NCI-H510A (cell line): ENCODE measurements around the gene C11orf24.
"Not testable (repeated sequence)": the region's sequence is repeated elsewhere in the genome, so short reads cannot be mapped to it uniquely, and the experiment has no call there.

Experiments used
- DNase-seq: peaks from one replicate; lab custom pipeline; 2025; lab: John Stamatoyannopoulos, UW

C11orf24 gene

DNA sequence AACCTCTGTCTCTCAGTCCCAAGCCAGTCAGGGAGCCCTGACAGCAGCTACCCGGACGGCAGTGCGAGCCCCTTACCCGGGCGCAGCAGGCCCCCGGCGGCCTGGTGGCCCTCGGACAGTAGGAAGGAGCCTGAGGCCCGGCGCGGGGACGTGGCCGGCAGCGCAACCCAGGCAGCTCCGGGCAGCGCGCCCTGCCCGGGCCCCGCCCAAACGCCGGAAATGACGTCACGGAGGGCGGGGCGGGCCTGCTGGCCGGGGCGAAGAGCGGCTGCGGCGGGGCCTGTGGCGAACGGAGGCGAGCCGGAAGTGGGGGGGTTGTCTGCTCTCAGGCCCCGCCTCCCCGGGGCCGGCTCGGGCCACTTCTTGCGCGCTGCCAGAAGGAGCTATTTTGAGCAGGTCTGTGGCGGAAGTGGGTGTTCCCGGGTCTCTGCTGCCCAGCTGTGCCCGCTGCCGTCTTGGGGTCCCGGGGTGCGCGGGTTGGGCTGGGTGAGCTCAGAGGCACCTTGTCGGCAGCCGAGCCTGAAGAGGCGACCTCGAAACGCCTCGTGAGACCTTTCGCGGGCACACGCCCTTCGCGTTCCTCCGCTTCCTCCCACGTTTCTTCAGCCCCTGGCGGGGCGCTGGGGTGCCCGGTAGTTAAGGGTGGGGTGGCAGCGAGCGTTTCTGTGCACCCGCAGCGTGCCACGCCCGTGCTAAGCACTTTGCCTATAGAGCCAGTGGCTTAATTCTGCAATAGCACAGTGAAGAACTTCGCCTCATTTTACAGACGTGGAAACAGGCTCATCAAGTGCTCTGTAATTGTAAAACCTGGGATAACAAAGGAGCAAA lies at the start of gene C11orf24:
C11orf24 (minus strand) TSS at position 193 of the 828 bp plus-strand sequence. CDS start 8,206 bp downstream, outside the sequence.
- peak; percentile 95 for DNase-seq

DNA sequence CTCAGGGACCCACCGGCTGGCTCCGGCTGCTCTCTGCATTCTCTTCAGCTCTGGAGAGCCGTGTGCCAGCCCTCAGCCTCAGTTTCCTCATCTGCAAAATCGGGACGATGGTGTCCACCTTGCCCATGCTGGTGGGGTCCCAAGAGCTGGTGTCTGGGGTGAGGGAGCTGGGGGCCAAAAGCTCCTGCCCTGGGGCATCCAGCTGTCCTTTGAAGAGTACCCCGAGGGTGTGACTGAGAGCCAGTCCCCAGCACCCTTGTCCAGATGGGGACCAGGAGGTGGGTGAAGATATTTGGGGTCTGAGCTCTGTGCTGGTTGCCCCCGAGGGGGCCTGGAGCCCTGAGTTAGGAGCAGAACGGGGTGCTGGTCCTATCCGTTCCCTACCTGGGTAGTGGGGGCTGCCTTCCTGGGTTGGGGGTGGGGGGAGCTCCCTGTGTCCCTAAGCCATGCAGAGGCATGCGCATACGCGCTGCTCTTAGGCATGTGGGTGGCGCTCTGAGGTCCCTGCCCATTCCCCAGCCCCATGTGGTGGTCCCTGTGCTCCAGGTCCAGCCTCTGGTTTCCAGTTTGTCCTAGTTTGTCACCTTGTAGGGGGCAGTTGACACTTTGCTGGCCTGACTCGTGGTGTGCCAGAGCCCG lies 45.5 kb upstream of the C11orf24 start:
- DNase-seq: no peak

DNA sequence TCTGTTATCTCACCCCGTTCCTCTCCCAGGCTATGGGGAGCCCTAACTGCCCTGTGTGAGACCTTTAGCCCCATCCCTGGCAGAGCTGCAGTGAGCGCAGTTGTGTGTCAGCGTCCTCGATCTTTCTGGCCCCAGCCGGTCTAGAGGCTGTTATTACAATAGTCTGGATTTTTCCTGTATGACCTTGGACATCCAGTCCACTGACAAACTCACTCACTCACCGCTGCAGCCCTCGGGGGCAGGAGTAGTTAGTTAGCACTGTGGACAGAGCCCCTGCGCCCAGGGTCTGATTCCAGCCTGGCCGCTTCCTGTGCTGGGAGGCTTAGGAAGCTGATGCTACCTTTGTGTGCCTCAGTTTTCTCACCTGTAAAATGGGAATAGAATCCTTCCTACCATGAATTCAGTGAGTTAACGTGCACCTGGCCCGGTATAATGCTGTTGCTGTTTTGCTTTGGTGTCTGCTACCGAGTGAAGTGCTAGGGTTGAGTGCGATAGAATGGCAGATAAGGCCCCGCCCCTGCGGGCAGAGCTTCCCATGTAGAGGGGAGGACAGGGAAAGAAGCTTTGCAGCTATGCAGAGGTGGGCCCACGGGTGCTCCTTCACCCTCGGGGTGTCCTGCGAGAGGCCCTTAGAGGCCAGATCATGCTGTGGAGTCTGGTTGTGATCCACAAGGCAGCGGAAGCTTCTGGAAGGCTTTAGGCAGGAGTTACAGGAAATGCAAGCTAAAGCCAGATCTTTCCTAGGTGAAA lies 43.6 kb upstream of the C11orf24 start:
- peak; percentile 47 for DNase-seq

DNA sequence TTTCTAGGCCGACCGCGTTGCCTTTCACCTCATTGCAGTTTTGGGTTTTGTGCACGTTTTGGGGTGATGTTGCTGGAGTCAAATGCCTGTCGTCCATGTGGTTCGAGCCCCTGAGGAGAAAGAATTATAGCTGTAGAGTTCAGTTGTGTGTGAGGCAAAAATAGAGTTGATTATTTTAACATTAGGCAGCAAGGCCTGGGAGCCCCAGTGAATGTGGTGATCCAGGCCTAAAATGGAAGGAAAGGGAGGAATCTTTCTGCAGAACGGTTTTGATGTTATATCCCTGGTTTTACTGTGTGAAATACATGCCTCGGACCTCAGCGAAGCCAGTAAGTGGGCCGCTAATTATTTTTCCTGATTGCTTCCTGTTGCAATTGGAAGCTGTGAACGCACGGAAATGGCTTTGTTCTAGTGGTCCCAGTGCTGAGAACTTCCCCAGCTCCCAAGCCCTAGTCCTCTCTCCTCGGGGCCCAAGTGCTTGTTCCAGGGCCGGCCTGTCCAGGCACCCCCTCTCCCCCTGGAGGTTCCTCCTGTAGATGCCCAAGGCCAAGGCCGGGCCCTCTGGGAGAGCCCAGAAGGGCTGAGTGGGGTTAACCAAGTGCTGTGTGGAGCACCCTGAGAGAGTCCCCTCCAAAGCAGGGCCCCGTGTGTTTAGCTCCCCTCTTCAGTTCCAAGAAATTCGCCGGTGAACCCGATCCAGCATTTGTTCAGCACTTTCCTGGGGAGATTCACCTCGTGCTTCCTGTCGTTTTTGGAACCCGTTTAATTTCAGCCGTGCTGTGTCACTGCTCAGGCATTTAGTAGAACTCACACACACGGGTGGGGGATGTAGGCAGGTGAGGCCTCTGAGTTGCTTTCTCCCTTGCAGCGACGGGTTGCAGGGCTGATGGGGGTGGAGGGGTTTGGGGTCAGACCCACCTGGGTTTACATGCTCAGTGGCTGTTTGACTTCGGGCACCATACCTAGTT lies 42.7 kb upstream of the C11orf24 start:
- peak; percentile 20 for DNase-seq

DNA sequence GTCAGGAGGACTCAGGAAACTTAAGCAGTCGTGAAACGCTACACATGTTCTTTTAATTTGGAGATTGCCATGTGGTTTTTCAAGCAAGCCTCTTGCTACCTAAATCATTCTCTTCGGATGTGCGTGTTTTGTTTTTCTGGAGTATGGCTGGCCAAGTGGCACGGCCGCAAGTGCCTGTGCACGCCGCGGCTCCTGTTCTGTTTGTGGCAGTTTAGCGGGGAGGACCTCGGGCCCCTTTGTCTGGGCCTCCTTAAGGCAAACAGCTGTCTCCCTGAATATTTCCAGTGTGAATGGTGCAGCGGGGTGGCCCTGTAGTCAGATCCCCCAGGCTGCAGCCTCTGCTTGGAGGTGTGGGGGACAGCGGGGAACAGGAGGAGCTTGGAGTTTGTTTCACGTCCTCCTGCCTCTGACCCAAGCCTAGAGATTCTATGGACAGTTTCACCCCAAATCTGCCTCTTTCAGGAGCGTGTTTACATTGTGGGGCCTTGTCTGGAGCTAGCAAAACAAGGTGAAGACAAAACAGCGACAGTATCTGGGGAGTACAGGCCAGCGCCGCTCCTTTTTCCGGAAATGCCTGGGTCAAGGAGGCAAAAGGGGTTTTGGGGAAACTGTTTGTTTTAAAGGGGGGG lies 41.9 kb upstream of the C11orf24 start:
- DNase-seq: peak; percentile 24

DNA sequence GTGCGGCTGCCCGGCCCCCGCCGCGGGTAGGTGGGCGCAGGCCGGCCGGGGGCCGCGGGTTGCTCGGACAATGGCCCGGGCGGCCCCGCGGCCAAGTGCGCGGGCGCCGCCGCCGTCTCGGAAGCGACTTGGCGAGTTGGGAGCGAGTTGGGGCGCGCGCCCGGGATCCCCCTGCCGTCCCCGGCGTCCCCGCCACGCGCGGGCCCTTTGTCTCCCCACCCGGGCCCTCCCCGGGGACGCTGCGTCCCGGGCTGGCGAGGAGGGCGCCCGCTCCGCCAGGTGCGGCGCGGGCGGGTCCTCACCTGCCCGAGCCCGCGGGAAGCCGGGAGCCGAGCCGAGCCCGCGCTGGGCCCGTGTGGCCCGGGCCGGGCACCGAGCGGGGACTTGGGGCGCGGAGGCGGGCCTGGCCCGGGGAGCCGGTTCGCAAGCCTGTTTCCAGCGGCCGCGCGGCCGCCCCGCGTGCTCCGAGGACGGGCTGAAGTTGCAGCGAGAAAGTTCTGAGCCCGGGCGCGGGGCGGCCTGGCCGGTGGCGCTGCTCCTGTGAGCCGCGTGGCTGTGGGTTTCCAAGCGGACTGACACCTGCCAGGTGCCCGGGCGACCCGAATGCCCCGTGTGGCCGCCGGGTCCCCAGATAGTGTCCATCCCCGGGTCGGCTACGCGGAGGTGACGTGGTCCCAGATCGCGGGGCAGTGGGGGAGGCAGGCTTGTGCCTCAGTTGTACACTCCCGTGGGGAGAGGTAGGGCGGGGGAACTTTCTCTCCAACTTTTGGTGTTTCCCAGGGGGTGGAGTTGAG lies 41.2 kb upstream of the C11orf24 start:
- DNase-seq: no peak

DNA sequence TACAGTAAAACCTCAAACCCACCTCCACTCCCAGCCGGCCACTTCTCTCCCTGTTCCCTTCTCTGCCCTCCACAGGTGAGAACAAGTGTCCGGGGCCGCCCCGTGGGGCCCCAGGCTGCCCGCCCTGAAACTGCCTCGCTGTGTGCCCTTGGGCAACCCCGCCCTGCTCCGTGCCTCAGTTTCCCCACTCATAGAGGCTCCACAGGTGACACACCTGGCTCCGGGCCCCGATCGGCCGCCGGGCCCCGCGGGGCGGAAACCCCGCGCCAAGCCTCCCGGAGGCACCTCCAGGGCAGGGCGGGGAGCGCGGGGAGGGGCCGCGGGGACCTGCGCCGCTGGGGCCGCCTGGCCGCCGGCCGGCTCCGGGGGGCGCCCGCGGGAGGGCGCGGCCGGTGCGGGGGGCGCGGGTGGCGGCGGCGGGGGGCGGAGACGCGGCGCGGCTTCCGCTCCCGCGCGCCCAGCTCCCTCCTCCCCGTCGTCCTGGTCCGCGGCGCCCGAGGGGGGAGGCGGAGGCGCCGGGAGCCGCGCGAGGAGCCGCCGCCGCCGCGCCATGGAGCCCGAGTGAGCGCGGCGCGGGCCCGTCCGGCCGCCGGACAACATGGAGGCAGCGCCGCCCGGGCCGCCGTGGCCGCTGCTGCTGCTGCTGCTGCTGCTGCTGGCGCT lies 40.5 kb upstream of the C11orf24 start, which contains the start of gene LRP5:
LRP5 (plus strand) TSS at position 475 of the 663 bp plus-strand sequence; CDS start at position 599, 124 bp downstream.
- DNase-seq: peak; percentile 64

DNA sequence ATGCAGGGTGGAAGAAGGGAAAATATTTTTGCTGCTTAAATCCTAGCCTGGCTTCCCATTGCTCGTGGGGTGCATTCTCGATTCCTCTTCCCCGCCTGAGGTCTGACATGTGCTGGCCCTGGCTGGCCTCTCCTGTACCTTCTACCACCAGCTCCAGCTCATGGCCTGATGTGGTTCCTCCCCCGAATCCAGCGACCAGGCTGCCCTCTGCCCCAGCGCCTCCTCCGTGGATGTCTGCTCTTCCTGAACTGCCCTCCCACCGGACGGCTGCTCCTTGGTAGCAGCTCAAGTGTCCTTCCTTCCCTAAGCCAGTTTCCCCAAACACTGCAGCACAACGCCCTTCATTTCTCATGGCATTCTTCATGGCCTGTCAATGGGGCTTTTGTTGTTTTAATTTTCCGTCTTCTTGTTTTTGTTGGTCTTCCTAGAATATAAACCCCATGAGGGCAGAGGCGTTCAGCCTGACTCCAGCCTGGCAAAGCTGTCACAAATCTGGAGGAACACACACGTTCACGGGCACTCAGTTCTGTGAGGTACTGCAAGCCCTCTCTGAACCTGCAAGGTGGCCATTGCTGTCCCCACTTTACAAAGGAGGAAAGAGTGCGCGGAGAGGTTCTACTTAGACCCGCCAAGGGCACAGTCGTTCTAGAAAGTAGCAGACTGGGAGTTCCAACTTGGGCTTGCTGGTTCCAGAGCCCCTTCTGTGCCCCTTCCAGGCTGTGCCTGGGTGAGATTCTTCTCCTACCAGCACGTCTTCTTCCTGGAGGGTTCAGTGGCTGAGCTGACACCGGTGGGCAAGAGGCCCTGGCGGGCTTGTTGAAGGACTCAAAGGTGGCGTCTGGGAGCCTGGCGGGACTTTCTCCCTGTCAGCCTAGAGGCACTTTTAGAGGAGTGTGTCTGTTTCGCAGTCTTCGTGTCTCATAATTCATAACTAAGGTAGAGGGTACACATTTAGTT lies 39.7 kb upstream of the C11orf24 start:
- no peak for DNase-seq

DNA sequence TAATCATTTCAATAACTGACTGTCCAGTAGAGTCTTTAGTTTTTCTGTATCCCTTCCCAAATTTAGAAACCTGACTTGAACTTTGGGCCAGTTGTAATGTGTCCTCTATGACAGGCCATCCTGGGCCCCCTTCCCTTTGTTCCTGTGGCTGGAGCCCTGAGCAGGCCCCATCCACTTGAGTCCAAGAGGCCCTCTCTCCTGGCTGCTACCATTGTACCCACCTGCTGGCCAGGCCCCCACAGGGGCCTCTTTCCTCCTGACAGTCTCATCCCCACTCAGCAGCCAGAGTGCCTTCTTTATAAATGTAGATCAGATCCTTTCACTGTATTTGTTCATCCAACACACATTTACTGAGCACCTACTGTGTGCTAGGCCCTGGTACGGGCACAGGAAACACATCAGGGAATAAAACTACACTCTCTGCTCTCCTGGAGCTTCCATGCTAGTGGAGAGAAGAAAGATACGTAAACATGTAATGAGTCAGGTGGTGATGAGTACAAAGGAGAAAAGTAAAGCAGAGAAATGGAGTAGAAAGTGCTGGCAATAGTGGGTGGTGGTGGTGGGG lies 37.9 kb upstream of the C11orf24 start:
- DNase-seq: no peak

DNA sequence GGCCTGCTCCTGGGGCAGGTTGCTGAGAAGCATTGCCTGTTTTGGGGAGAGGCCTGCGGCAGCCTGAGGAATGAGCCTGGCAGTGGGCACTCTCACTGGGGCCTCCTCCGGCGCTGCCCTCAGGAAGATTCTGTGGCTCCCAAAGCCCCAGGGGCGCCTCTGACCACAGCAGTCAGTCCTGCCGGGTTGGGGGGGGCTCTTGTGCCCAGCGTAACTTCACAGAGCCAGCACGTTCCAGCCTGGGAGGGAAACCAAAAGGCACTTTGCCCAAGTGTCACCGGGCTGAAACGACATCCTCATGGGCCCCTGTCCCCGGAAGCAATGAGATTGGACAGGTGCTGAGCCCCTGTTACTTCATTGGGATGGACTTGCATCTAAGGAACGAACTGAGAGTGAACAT lies 36.3 kb upstream of the C11orf24 start:
- DNase-seq: no peak

DNA sequence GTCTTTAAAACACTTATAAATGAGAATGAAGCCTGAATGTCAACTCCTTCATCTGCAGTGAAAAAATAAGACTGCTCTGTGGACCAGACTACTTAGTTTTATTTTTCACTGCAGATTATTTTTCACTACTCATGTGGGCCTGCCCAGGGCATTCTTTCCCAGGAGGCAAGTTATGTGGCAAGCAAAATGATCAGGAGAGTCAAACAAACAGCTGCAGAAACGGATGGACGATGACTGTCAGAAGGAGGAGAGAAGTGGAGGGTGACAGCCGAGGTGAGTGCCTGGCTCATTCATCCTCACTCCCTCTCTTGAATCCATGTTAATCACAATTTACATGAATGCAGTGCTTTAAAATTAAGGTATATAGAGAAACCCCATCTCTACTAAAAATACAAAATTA lies 34.9 kb upstream of the C11orf24 start:
- no peak for DNase-seq

DNA sequence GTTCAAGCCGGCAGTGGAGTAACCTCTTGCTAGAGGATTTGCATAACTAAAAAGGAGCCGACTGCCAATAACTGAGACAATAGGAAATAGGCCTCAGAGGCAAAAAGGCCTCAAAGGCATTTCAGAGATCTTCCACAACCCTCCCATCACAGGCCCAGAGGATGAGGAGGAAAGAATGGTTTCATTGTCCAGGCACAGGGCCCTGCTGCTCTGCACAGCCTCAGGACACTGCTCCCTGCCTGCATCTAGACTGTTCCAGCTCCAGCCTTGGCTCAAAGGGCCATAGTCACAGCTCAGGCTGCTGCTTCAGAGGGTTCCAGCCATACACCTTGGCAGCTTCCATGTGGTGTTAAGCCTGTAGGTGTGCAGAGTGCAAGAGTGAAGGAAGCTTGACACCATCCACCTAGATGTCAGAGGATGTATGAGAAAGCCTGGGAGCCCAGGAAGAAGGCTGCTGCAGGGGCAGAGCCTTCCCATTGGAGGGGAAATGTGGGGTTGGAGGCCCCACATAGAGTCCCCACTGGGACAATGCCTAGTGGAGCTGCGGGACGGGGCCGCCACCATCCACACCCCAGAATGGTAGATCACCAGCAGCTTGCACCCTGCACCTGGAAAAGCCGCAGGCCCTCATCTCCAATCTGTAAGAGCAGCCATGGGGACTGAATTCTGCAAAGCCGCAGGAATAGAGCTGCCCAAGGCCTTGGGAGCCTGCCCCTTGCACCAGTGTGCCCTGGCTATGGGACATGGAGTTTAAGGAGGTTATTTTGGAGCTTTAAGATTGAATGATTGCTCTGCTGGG lies 32.4 kb upstream of the C11orf24 start:
- no peak for DNase-seq

DNA sequence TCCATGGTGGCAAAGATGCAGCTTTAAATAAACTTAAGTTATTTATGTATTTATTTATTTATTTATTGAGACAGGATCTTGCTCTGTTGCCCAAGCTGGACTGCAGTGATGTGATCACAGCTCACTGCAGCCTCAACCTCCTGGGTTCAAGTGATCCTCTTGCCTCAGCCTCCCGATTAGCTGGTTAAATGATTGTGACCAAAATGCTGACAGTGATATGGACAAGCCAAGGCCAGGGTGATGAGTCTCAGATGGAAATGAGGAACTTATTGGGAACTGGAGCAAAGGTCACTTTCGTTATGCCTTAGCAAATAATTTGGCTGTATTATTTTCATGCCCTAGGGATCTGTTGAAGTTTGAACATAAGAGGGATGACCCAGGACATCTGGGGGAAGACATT lies 31.3 kb upstream of the C11orf24 start:
- DNase-seq: no peak

DNA sequence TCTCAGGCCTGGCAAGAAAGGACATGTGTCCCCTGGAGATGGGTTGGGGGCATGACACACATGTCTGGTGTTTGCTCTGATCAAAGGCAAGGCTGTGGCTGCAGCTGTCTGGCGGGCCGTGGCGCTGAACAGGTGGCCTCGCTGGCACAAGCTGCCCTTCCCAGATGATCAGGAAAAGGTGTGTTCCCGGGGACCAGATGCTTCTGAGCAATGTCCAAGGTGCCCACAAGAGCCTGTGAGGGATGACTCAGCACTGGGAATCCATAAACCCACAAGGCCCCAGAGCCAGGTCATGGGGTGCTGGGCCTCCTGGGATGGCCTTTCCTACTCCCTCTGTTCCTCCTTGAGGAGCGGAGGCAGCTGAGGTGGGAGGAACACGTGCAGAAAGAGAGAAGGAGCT lies 30.9 kb upstream of the C11orf24 start:
- DNase-seq: peak; percentile 87

DNA sequence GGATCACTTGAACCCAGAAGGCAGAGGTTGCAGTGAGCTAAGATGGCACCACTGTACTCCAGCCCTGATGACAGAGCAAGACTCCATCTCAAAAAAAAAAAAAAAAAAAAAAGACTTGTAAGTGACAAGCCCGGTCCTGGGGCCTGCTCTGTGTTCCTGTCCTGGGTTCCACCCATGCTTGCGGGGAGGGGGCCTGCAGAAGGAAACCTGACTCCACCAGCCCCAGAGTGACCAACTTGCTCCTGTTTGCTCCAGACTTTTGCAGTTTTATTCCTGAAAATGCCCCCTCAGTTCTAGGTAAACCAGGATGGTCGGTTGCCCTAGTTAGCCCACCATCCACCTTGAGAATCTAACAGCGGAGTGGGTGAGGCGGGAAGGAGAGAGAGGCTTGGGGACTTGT lies 30.5 kb upstream of the C11orf24 start:
- DNase-seq: no peak

DNA sequence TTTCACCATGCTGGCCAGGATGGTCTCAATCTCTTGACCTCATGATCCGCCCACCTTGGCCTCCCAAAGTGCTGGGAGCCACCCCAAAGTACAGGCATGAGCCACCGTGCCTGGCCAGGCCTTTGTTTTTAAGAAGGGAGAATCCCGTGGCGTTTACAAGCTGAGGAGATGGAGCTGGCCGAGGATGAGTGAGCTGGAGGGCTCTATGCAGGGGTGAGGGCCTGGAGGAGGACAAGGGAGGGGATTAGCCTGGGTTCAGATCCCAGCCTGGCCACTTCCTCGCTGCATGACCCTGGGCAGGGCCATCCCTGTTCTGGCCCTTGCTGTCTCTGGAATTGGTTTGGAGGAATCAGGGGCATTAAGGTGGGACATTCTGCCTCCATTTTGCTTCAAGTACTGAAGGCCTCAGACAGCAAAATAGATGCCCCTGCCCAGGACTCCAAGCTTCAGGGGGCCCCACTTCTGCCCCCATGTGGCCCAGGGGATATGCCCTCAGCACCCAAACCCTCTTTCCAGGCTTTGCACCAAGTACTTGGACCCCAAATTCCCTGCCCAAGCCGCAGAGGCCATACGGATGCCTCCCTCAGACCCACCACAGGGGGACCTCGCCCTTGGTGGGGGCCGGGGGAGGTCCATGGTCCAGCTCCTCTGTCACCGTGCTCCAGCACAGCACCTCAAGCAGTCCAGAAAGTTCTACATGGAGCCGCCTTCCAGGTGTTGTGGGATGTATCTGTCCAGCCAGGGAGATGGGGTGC lies 28.5 kb upstream of the C11orf24 start:
- no peak for DNase-seq

DNA sequence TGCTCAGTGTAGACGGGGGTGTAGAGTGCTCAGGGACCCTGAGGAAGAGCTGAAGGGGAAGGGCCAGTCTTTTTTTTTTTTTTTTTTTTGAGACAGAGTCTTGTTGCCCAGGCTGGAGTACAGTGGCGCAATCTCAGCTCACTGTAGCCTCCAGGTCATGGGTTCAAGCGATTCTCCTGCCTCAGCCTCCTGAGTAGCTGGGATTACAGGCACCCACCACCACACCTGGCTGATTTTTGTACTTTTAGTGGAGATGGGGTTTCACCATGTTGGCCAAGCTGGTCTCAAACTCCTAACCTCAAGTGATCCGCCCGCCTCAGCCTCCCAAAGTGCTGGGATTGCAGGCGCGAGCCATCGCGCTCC lies 27.7 kb upstream of the C11orf24 start:
- DNase-seq: not testable (repeated sequence)
